ENCODE results near the gene SLC12A6.

The SLC12A6 gene

GRCh38 chr15:34327906-34328305, 9.7 kb downstream of the SLC12A6 start:
- DNase-seq: no peak

DNA sequence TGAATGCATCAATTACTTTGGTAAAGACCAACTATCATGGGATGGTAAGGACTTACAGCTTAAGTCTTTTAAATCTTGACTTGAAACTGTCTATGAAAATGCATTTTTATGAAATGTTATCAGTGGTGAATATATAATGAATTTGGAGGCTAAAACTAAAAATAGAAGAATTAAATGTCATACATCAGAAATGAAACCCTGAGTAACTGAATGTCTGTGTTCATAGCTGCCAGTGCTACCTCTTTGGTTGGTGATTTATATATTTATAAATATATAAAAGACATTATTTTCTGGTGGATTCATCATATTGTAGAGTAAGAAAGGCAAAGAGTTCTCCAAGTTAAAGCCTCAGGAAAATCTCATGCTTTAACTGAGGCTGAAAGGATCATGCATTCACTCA, 12.2 kb downstream of the SLC12A6 start:
- no peak for DNase-seq

DNA sequence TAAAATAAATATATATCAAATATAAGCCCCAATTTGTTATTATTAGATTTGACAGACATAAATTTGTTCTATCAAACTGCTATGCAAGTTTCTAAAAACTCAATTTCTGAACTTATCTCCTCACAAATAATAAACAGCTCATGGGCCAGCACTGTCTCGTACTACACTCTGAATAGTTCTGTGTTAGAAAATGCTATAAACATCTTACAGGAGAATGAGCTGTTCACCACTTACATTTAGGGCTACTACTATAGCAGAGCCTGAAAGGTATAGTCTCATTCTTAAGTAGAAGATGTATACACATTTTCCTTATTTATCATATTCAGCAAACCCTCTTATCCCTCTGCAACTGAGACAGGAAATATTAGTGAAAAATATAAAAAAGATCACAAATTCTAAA, 12.6 kb downstream of the SLC12A6 start:
- no peak for DNase-seq

DNA sequence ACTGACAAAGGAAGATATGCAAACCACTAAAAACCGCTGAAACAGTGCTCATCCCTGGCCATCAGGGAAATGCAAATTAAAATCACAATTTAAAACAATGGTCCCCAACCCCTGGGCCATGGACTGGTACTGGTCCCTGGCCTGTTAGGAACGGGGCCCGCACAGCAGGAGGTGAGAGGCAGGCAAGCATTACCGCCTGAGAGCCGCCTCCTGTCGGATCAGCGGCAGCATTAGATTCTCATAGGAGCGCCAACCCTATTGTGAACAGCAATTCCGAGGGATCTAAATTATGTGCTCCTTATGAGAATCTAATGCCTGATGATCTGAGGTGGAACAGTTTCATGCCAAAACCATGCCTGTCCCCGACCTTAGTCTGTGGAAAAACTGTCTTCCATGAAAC, 14.4 kb downstream of the SLC12A6 start:
- DNase-seq: no peak

- peak; percentile 81 for DNase-seq
Observed at GRCh38 chr15:34318277-34319079, 19.1 kb downstream of the SLC12A6 start.

DNA sequence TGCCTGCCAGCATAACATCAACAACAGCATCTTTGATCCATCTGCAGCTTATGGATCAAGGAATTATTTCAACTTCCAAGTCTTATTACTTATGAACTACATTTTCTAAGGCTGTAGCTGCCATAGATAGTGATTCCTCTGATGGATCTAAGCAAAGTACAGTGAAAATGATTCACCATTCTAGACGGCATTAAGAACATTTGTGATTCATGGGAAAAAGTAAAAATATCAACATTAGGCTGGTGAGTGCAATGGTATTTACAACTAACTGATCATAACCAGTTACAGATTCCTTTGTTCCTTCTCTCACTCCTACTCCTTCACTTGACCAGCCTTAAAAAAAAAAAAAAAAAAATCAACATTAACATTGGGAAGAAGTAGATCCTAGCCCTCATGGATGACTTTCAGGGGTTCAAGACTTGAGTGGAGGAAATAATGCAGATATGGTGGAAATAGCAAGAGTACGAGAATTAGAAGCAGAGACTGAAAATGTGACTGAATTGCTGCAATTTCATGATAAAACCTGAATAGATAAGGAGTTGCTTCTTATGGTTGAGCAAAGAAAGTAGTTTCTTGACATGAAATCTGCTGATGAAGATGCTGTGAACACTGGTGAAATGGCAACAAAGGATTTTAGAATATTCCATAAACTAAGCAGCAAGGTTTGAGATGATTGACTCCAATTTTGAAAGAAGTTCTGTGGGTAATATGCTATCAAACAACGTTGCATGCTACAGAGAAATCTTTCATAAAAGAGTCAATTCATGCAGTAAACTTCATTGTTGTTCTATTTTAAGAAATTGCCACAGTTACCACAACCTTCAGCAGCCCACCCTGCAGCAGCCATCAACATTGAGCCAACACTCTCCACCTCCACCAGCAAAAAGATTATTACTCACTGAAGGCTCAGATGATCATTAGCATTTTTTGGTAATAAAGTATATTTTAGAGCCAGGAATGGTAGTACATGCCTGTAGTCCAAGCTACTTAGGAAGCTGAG, 22.8 kb downstream of the SLC12A6 start:
- no peak for DNase-seq

DNA sequence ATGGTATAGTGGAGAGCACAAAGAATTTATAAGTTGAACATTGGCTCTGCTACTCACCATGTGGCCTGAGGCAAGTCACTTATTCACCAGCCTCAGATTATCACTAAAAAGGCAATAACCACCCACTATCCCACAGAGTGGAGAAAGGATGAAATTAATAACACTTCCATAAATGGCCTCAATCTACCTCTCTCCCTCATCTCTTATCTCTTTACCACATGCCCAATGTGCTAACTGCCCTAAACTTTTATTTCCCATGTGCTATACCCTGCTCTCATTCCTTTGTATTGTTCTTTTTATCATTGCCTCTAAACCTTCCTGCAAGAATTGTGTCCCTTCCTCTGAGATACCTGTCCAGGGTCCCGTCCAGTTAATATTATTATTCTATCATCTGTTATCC, 26.0 kb downstream of the SLC12A6 start:
- DNase-seq: no peak

DNA sequence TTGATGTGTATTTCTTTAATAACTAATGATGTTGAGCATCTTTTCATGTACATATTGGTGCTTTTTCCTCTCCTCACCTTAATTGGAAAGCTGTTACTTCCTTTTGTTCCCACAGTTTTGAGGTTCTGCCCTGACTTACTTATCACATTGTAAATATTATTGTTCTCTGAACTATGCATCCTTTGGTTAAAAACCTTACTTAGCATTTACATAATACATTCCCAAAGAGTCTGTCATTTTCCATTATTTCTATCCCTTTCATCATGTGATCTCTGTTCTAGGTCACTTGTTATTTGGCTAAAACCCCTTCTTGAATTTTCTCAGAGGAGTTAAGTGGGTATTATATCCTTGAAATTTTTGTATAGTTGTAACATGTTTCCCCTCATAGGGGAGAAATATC, 33.0 kb downstream of the SLC12A6 start:
- DNase-seq: no peak

DNA sequence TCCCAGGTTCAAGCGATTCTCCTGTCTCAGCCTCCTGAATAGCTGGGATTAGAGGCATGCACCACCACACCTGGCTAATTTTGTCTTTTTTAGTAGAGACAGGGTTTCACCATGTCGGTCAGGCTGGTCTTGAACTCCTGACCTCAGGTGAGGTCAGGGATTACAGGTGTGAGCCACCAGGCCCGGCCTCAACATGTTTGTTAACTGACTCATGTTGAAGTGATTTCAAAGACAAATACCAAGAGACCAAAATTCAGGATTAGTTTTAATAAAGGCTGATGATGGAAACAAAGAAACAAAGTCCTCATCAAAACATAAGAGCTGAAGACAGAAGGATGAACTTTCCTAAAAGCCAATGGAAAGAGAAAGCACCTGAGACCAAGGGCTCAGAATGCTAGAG, 36.5 kb downstream of the SLC12A6 start:
- DNase-seq: no peak

DNA sequence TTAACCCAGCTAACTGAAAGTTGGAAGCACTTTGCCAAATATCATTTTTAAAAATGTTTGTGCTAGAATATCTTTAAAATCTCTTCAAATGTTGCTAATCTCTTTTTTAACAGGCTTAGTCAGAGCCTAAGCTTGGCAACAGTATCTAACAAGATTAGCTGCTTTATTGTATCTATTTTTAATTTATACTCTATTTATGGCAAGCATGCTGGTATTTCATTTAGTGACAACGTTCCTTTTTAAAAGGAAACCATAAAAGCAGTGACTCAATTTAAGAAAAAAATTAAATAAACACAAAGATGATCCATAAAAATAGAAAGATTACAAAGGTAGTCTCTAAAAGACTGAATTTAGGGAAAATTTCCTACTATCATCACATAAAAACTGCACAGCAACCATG, 40.5 kb downstream of the SLC12A6 start:
- DNase-seq: no peak

GRCh38 chr15:34292621-34293020, 45.0 kb downstream of the SLC12A6 start:
- no peak for DNase-seq

- DNase-seq: no peak
Observed at GRCh38 chr15:34284937-34285336, 52.6 kb downstream of the SLC12A6 start.

- no peak for DNase-seq
Observed at GRCh38 chr15:34282384-34282783, 55.2 kb downstream of the SLC12A6 start.

DNA sequence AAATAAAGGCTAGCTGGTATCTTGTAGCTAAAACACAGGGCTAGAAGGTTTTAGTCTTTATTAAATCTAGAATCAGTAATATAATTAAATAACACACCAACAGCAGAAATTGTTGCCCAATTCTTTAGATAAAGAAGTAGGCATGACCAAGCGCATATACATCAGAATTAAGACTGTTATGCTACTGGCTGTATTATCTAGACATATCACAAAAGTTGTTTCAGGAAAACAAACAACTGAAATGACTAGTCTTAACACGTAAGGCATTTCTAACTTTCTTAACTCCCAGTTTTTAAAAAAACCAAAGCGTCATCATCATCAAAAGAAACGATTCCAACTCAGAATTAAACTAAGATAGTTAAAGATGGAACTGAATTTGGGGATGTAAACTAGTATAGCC, 57.4 kb downstream of the SLC12A6 start:
- DNase-seq: no peak

GRCh38 chr15:34279368-34279767, 58.2 kb downstream of the SLC12A6 start:
- no peak for DNase-seq

DNA sequence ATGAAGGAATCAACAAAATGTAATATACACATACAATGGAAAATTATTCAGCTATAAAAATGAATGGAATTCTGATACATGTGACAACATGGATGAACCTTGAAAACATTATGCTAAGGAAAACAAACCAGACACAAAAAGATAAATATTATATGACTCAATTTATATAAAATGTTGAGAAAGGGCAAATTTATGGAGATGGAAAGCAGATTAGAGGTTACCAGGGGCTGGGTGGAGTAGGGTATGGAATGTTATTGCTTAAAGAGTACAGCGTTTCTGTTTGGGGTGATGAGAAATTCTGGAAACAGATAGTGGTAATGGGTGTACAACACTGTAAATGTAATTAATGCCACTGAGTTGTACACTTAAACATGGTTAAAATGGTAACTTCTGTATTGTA, 61.9 kb downstream of the SLC12A6 start:
- no peak for DNase-seq

- no peak for DNase-seq
Observed at GRCh38 chr15:34275154-34275553, 62.4 kb downstream of the SLC12A6 start.

DNA sequence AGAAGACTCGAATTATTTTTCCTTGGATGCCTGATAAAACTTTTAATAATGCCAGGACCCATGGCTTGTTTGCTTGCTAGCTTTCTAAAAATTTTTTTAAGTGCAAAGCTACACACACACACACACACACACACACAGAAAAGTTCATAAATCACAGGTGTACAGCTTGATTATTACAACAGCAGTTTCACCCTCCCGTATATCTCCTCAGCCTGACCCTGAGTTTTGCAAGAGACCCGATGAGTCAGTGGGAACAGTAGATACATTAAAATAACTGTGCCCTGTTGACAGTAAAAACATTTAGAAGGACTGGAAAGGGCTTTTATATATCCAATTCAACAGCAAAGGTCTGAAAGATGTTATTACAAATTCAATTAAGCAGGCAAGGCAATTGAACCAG, 66.1 kb downstream of the SLC12A6 start:
- no peak for DNase-seq

DNA sequence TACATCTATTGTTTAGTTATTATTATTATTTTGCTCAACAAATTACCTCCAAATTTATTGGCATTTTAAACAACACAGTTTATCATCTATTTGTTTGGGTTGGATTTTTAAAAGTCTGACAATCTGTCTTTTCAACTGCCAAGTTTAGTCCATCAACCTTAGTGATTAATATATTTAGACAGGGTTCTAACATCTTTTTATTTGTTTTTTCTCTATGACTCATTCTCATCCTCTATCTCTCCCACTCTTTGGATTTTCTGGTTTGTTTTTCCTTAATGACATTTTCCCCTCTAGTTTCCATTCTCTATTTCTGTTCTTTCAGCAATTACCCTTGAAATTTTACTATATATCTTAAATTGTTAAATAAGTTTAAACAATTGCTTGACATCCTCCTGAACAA, 70.8 kb downstream of the SLC12A6 start:
- DNase-seq: no peak

DNA sequence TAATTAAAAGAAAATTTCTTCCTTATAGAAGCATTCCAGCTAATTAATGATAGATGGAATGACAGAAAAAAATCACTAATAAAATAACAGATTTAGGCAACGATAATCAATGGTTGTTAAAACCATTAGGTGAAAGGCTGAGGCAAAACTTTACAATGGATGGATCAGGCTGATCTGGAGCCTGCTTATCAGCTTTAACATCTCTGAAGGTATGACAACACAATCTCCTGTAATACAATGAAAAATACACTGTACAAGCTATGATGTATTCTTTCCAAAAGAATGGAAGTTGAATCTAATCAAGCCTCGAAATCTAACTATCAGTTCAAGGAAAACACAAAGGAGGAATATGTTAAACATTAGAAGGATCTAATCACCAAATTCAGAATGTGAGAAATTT, 73.5 kb downstream of the SLC12A6 start:
- DNase-seq: no peak

GRCh38 chr15:34262362-34262761, 75.2 kb downstream of the SLC12A6 start:
- DNase-seq: no peak

- DNase-seq: no peak
Observed at GRCh38 chr15:34259566-34259965, 78.0 kb downstream of the SLC12A6 start.

GRCh38 chr15:34258151-34258550, 79.4 kb downstream of the SLC12A6 start:
- no peak for DNase-seq

GRCh38 chr15:34252545-34252944, 85.0 kb downstream of the SLC12A6 start:
- no peak for DNase-seq
